Prostate gland (tissue), 2 donors: ENCODE results near the gene PEX5.
"Not testable (repeated sequence)": the region's sequence is repeated elsewhere in the genome, so short reads cannot be mapped to it uniquely, and the experiment has no call there.

Experiments used
- CTCF ChIP-seq, 4 experiments: fragments of 200-600 bp in 2 of 4; fragments of 450-650 bp in 2 of 4; sonication (generic) in 2 of 4; IDR thresholded peaks; 1 replicate in 3 of 4; 2 replicates in 1 of 4; pipeline ENCODE4 v1.5.1; 2016 to 2019; ENCODE audit warnings: antibody characterized with exemption in 4 of 4, mild to moderate bottlenecking in 2 of 4, moderate library complexity in 2 of 4
- POLR2AphosphoS5 ChIP-seq: sonication (generic); formaldehyde crosslinking; IDR thresholded peaks from one replicate; pipeline ENCODE4 v1.6.1; 2017; ENCODE audit warnings: antibody characterized with exemption

- not testable (repeated sequence) for TF ChIP-seq CTCF (IDR thresholded peaks at IDR 0.05); POLR2AphosphoS5
Observed at GRCh38 chr12:7186058-7186457, 3.4 kb upstream of the PEX5 start.
